ENCODE results near the gene INAFM1.

The INAFM1 gene

GRCh38 chr19:47230054-47230920, 44.4 kb upstream of the INAFM1 start:
- peak overlapping the region; percentile 84 for H3K4me3 ChIP-seq (replicated peaks; ENCODE audit: insufficient read depth, low read length)
- no peak overlapping the region for H3K27ac ChIP-seq (replicated peaks)
- TF ChIP-seq POLR2AphosphoS5 (IDR thresholded peaks at IDR 0.05; ENCODE audit: low read depth) (no peak; the same call in 1 of the 2 replicates), GABPA (IDR thresholded peaks at IDR 0.05; ENCODE audit: low read depth) (no peak), SPI1 (IDR thresholded peaks at IDR 0.05; ENCODE audit: borderline replicate concordance, low read depth) (no peak), CTCF (IDR thresholded peaks at IDR 0.05; ENCODE audit: insufficient read depth, low read length) (no peak), REST (IDR thresholded peaks at IDR 0.05; ENCODE audit: insufficient replicate concordance, low read depth) (no peak)
- peaks cover 7% of the 10 kb centered on the region for H3K27me3 ChIP-seq (ENCODE audit: insufficient read depth, poor library complexity, severe bottlenecking)
- DNase-seq (ENCODE audit: low read depth in 1 of 2, low spot score in 1 of 2), result peak in 1 of 2 experiments; percentile 36

- peak within 1 kb of the TSS; percentile 84 for H3K4me3 ChIP-seq (replicated peaks; ENCODE audit: insufficient read depth, low read length)
- DNase-seq (ENCODE audit: low read depth in 1 of 2, low spot score in 1 of 2), result no peak
- H3K27ac ChIP-seq (replicated peaks), result no peak within 1 kb of the TSS
- TF ChIP-seq SPI1 (IDR thresholded peaks at IDR 0.05; ENCODE audit: borderline replicate concordance, low read depth) (no peak), POLR2AphosphoS5 (IDR thresholded peaks at IDR 0.05; ENCODE audit: low read depth) (no peak; the same call in 1 of the 2 replicates), GABPA (IDR thresholded peaks at IDR 0.05; ENCODE audit: low read depth) (no peak), REST (IDR thresholded peaks at IDR 0.05; ENCODE audit: insufficient replicate concordance, low read depth) (no peak), CTCF (IDR thresholded peaks at IDR 0.05; ENCODE audit: insufficient read depth, low read length) (no peak)
- H3K27me3 ChIP-seq (ENCODE audit: insufficient read depth, poor library complexity, severe bottlenecking), result peaks cover 7% of the 10 kb centered on the region
These were observed 43.8 kb upstream of the INAFM1 start, which contains the start of gene BBC3 for GRCh38 chr19:47230921-47231214. TSS of gene BBC3 (minus strand) at chr19:47231199. CDS start at chr19:47228431, 2,768 bp downstream.

GRCh38 chr19:47231215-47232054, 43.2 kb upstream of the INAFM1 start:
- H3K27ac ChIP-seq (replicated peaks), result no peak overlapping the region
- TF ChIP-seq REST (IDR thresholded peaks at IDR 0.05; ENCODE audit: insufficient replicate concordance, low read depth), result peak; percentile 85
- no peak for TF ChIP-seq GABPA (IDR thresholded peaks at IDR 0.05; ENCODE audit: low read depth)
- peak in 1 of 2 experiments; percentile 58 for DNase-seq (ENCODE audit: low read depth in 1 of 2, low spot score in 1 of 2)
- H3K27me3 ChIP-seq (ENCODE audit: insufficient read depth, poor library complexity, severe bottlenecking), result peaks cover 9% of the 10 kb centered on the region
- peak overlapping the region; percentile 44 for H3K4me3 ChIP-seq (replicated peaks; ENCODE audit: insufficient read depth, low read length)

Data from HL-60 (cell line).